Nephron progenitor cell (in vitro differentiated cells): ENCODE data around the gene SGCG.
A peak's percentile ranks its signal among the peaks of the same experiment; 100 is the strongest.

Experiments
- DNase-seq: peaks from one replicate; pipeline ENCODE4 v3.0.0; 2021
- H3K27ac Mint-ChIP-seq: 2 replicates; pipeline ENCODE4 v1.8.0; 2021; ENCODE audit warnings: mild to moderate bottlenecking, moderate library complexity, mixed read lengths
- H3K27me3 Mint-ChIP-seq: 2 replicates; pipeline ENCODE4 v1.8.0; 2021; ENCODE audit warnings: mild to moderate bottlenecking, low read depth, mixed read lengths; ENCODE audit not compliant: poor library complexity
- H3K36me3 Mint-ChIP-seq: 2 replicates; pipeline ENCODE4 v1.8.0; 2021; ENCODE audit warnings: low read depth, mixed read lengths
- H3K4me1 Mint-ChIP-seq: 2 replicates; pipeline ENCODE4 v1.8.0; 2021; ENCODE audit warnings: mixed read lengths
- H3K4me3 Mint-ChIP-seq: 2 replicates; pipeline ENCODE4 v1.8.0; 2021; ENCODE audit warnings: mild to moderate bottlenecking, moderate library complexity, mixed read lengths
- H3K9me3 Mint-ChIP-seq: 2 replicates; pipeline ENCODE4 v1.8.0; 2021; ENCODE audit warnings: mild to moderate bottlenecking, moderate library complexity, mixed read lengths
- TF ChIP-seq, protein P1 (sequence below): fragments of 200-600 bp; sonication (generic); IDR thresholded peaks from 2 replicates; pipeline ENCODE4 v1.5.0; 2021; ENCODE audit warnings: antibody characterized with exemption

The SGCG gene

DNA sequence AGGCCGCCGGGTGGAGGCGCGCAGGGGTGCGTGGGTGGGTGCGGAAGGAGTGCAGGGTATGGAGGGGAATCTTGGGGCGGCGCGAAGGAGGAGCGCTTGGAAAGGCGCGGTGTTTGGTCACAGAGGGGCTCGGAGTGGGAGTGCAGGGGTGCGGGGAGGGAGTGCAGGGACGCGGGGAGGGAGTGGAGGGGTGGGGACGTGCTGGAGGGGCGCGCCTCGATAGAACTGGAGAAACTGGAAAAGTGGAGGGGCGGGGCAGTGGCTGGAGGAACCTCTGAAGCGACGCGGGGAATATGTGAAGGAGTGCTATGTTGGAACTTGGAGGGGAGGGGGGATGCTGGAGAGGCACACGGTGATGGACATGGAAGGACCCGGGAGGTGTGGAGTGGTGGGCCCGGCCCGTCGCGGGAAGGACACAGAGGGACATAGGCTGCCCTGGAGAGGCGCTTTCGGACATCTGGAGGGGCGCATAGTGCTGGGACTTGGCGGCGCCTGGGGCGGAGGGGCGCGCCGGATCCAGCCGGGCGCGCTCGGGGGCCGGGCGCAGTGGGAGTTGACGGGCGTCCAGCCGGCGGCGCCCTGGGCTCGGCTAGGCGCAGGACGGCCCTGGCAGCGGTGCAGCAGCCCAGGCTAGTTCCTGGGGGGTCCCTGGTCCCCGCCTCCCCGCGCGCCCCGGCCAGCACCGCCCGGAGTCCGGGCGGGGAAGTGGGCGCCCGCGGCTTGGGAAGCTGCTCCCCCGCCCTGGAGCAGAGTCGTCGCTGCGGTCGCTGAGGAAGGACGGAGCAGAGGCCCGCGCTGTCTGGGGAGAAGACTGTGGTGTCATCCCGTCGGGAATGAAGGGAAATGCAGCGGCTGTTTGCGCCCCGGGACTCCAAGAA lies 20.8 kb upstream of the SGCG start:
- H3K27ac Mint-ChIP-seq = no peak overlapping the region
- no peaks in the 10 kb centered on the region for H3K36me3 Mint-ChIP-seq
- peak; percentile 64 for DNase-seq
- H3K27me3 Mint-ChIP-seq = peaks cover 35% of the 10 kb centered on the region
- H3K4me1 Mint-ChIP-seq = peaks cover 6% of the 10 kb centered on the region
- H3K4me3 Mint-ChIP-seq = peak overlapping the region; percentile 97
- H3K9me3 Mint-ChIP-seq = peaks cover 12% of the 10 kb centered on the region
- TF ChIP-seq, protein P1, sequence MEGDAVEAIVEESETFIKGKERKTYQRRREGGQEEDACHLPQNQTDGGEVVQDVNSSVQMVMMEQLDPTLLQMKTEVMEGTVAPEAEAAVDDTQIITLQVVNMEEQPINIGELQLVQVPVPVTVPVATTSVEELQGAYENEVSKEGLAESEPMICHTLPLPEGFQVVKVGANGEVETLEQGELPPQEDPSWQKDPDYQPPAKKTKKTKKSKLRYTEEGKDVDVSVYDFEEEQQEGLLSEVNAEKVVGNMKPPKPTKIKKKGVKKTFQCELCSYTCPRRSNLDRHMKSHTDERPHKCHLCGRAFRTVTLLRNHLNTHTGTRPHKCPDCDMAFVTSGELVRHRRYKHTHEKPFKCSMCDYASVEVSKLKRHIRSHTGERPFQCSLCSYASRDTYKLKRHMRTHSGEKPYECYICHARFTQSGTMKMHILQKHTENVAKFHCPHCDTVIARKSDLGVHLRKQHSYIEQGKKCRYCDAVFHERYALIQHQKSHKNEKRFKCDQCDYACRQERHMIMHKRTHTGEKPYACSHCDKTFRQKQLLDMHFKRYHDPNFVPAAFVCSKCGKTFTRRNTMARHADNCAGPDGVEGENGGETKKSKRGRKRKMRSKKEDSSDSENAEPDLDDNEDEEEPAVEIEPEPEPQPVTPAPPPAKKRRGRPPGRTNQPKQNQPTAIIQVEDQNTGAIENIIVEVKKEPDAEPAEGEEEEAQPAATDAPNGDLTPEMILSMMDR = no peak

GRCh38 chr13:23160638-23161480 lies 19.9 kb upstream of the SGCG start:
- peaks cover 35% of the 10 kb centered on the region for H3K27me3 Mint-ChIP-seq
- peak overlapping the region; percentile 87 for H3K4me3 Mint-ChIP-seq
- peaks cover 6% of the 10 kb centered on the region for H3K4me1 Mint-ChIP-seq
- no peak overlapping the region for H3K27ac Mint-ChIP-seq
- no peak for DNase-seq
- TF ChIP-seq, protein P1 = no peak
- H3K36me3 Mint-ChIP-seq = no peaks in the 10 kb centered on the region
- H3K9me3 Mint-ChIP-seq = peaks cover 9% of the 10 kb centered on the region

DNA sequence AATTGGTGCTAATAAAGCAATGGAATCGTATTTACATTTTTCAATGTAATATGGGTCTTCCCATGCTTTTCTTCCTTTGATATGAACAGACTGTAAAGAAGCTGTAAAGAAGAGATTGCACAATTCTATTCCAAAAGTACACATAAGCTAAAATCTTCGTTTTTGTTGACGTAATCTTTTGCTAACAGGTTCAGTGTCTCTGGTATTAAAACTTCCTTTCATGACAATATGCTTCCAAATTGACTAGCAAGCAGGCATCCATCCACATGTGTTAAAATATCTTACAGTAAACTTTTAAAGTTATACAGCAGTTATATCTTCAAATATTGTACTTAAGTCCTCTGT lies 19.3 kb upstream of the SGCG start:
- Mint-ChIP-seq H3K27me3 (peaks cover 35% of the 10 kb centered on the region), H3K36me3 (no peaks in the 10 kb centered on the region), H3K4me3 (peak overlapping the region; percentile 11), H3K27ac (no peak overlapping the region), H3K9me3 (peaks cover 12% of the 10 kb centered on the region), H3K4me1 (peaks cover 6% of the 10 kb centered on the region)
- DNase-seq = no peak
- TF ChIP-seq, protein P1 = no peak

- H3K27ac Mint-ChIP-seq = no peak overlapping the region
- no peak for DNase-seq
- peaks cover 6% of the 10 kb centered on the region for H3K4me1 Mint-ChIP-seq
- H3K36me3 Mint-ChIP-seq = no peaks in the 10 kb centered on the region
- H3K27me3 Mint-ChIP-seq = no peaks in the 10 kb centered on the region
- no peaks in the 10 kb centered on the region for H3K9me3 Mint-ChIP-seq
- TF ChIP-seq, protein P1 = peak; percentile 40
- no peak overlapping the region for H3K4me3 Mint-ChIP-seq
Observed at GRCh38 chr13:23175920-23176319, 4.9 kb upstream of the SGCG start.

- Mint-ChIP-seq H3K4me1 (peaks cover 6% of the 10 kb centered on the region), H3K9me3 (no peaks in the 10 kb centered on the region), H3K27me3 (no peaks in the 10 kb centered on the region), H3K27ac (no peak overlapping the region), H3K4me3 (no peak overlapping the region), H3K36me3 (no peaks in the 10 kb centered on the region)
- TF ChIP-seq, protein P1 = no peak
- DNase-seq = no peak
Observed at GRCh38 chr13:23182142-23182541, 1.4 kb downstream of the SGCG start.
